ENCODE measurements around the gene PDIA5. TPM values are rescaled to one million over a fixed set of nuclear protein-coding genes. Genes with fewer than 3 reads are reported as not detected.

The PDIA5 gene
- total RNA-seq, 1 experiment from 2014 or later = 41.5 TPM

DNA sequence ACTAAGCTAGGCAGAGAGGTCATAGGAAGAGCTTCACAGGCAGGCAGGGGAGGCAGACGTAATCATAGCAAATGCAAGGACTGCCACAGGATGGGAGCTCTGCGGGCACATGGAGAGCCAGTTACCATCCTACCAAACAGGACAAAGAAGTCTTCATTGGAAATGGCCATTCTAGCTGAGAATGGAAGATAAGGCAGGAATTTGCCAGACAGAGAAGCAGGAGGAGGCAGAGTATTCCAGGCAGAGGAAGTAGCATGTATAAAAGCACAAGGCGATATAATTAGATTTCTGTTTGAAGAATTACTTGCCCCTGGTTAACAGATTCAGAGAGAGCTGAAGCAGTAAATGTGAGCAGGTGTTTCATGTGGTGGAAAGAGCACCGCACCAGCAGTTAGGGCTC, 35.8 kb upstream of the PDIA5 start:
- ChIA-PET CTCF (interaction anchor here (0.8 to 4.6 kb wide), 6 partner anchors 10 to 276 kb away, joined by 3 to 72 read pairs (median 8); no protein-coding TSS in a partner anchor), POLR2A (interaction anchor here (0.7 kb wide), 1 partner anchor 120 kb away, joined by 4 read pairs; no protein-coding TSS in a partner anchor)
- peaks cover 20% of the 10 kb centered on the region for H3K4me1 Mint-ChIP-seq
- H3K27me3 Mint-ChIP-seq (ENCODE audit: low read depth) = peaks cover 23% of the 10 kb centered on the region
- H3K36me3 Mint-ChIP-seq = no peaks in the 10 kb centered on the region
- H3K27ac Mint-ChIP-seq = no peak overlapping the region
- H3K4me3 Mint-ChIP-seq = no peak overlapping the region
- no peaks in the 10 kb centered on the region for H3K9me3 Mint-ChIP-seq
- no peak for DNase-seq (ENCODE audit: low spot score)
- TF ChIP-seq AR (CRISPR knock-in tag; IDR thresholded peaks at IDR 0.05) (no peak), TEAD4 (CRISPR knock-in tag; IDR thresholded peaks at IDR 0.05) (no peak), EMX1 (CRISPR knock-in tag; IDR thresholded peaks at IDR 0.05) (no peak), NFATC4 (CRISPR knock-in tag; IDR thresholded peaks at IDR 0.05) (no peak), PRDM15 (CRISPR knock-in tag; IDR thresholded peaks at IDR 0.05) (no peak), SP1 (CRISPR knock-in tag; conservative IDR thresholded peaks at IDR 0.05) (no peak), RORB (CRISPR knock-in tag; IDR thresholded peaks at IDR 0.05) (no peak), ATF2 (CRISPR knock-in tag; IDR thresholded peaks at IDR 0.05; ENCODE audit: borderline replicate concordance, low read depth) (no peak)
- TF ChIP-seq, protein P1, sequence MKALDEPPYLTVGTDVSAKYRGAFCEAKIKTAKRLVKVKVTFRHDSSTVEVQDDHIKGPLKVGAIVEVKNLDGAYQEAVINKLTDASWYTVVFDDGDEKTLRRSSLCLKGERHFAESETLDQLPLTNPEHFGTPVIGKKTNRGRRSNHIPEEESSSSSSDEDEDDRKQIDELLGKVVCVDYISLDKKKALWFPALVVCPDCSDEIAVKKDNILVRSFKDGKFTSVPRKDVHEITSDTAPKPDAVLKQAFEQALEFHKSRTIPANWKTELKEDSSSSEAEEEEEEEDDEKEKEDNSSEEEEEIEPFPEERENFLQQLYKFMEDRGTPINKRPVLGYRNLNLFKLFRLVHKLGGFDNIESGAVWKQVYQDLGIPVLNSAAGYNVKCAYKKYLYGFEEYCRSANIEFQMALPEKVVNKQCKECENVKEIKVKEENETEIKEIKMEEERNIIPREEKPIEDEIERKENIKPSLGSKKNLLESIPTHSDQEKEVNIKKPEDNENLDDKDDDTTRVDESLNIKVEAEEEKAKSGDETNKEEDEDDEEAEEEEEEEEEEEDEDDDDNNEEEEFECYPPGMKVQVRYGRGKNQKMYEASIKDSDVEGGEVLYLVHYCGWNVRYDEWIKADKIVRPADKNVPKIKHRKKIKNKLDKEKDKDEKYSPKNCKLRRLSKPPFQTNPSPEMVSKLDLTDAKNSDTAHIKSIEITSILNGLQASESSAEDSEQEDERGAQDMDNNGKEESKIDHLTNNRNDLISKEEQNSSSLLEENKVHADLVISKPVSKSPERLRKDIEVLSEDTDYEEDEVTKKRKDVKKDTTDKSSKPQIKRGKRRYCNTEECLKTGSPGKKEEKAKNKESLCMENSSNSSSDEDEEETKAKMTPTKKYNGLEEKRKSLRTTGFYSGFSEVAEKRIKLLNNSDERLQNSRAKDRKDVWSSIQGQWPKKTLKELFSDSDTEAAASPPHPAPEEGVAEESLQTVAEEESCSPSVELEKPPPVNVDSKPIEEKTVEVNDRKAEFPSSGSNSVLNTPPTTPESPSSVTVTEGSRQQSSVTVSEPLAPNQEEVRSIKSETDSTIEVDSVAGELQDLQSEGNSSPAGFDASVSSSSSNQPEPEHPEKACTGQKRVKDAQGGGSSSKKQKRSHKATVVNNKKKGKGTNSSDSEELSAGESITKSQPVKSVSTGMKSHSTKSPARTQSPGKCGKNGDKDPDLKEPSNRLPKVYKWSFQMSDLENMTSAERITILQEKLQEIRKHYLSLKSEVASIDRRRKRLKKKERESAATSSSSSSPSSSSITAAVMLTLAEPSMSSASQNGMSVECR (CRISPR knock-in tag; IDR thresholded peaks at IDR 0.05; ENCODE audit: borderline replicate concordance) = no peak
- no peak for ATAC-seq

- ChIA-PET CTCF (interaction anchor here (1.0 to 3.2 kb wide), 5 partner anchors 12 to 277 kb away, joined by 3 to 15 read pairs (median 6); no protein-coding TSS in a partner anchor), POLR2A (no interaction called here)
- DNase-seq (ENCODE audit: low spot score) (no peak), ATAC-seq (no peak)
- H3K27ac Mint-ChIP-seq = no peak overlapping the region
- H3K4me1 Mint-ChIP-seq = peaks cover 20% of the 10 kb centered on the region
- no peak overlapping the region for H3K4me3 Mint-ChIP-seq
- H3K36me3 Mint-ChIP-seq = no peaks in the 10 kb centered on the region
- no peaks in the 10 kb centered on the region for H3K9me3 Mint-ChIP-seq
- peaks cover 22% of the 10 kb centered on the region for H3K27me3 Mint-ChIP-seq (ENCODE audit: low read depth)
- TF ChIP-seq GABPB1 (CRISPR knock-in tag; IDR thresholded peaks at IDR 0.05) (no peak), HMGA2 (CRISPR knock-in tag; IDR thresholded peaks at IDR 0.05) (no peak), IRF2 (CRISPR knock-in tag; IDR thresholded peaks at IDR 0.05; ENCODE audit: borderline replicate concordance, low read depth) (no peak), USF2 (CRISPR knock-in tag; IDR thresholded peaks at IDR 0.05) (no peak), FOXK1 (CRISPR knock-in tag; IDR thresholded peaks at IDR 0.05) (no peak), AR (CRISPR knock-in tag; IDR thresholded peaks at IDR 0.05) (no peak)
- TF ChIP-seq, protein P2, sequence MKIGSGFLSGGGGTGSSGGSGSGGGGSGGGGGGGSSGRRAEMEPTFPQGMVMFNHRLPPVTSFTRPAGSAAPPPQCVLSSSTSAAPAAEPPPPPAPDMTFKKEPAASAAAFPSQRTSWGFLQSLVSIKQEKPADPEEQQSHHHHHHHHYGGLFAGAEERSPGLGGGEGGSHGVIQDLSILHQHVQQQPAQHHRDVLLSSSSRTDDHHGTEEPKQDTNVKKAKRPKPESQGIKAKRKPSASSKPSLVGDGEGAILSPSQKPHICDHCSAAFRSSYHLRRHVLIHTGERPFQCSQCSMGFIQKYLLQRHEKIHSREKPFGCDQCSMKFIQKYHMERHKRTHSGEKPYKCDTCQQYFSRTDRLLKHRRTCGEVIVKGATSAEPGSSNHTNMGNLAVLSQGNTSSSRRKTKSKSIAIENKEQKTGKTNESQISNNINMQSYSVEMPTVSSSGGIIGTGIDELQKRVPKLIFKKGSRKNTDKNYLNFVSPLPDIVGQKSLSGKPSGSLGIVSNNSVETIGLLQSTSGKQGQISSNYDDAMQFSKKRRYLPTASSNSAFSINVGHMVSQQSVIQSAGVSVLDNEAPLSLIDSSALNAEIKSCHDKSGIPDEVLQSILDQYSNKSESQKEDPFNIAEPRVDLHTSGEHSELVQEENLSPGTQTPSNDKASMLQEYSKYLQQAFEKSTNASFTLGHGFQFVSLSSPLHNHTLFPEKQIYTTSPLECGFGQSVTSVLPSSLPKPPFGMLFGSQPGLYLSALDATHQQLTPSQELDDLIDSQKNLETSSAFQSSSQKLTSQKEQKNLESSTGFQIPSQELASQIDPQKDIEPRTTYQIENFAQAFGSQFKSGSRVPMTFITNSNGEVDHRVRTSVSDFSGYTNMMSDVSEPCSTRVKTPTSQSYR (CRISPR knock-in tag; IDR thresholded peaks at IDR 0.05) = no peak
Observed at GRCh38 chr3:123032057-123032456, 34.8 kb upstream of the PDIA5 start.

All from WTC11 (cell line).